ENCODE data around the gene MED12L. TPM values are rescaled to one million over a fixed set of nuclear protein-coding genes. Genes with fewer than 3 reads are reported as not detected.

The MED12L gene
- total RNA-seq, 1 experiment from 2014 or later: 14.9 TPM

- DNase-seq: peak; percentile 65
- Histone ChIP-seq H2BK20ac (ENCODE audit: low read depth, low read length, poor library complexity, severe bottlenecking) (no peak overlapping the region), H3K79me2 (ENCODE audit: insufficient read depth, low read length) (no peaks in the 10 kb centered on the region), H2BK15ac (ENCODE audit: low read depth, low read length) (no peak overlapping the region), H3T11ph (ENCODE audit: low read length) (no peak overlapping the region), H4K20me1 (ENCODE audit: control insufficient read depth, insufficient read depth, insufficient read length) (no peaks in the 10 kb centered on the region), H3K18ac (ENCODE audit: insufficient read length, low read depth, low read length) (no peak overlapping the region), H3K4me2 (ENCODE audit: insufficient read depth, insufficient read length, low read length) (no peak overlapping the region), H3K27ac (ENCODE audit: insufficient read length, low read depth, low read length) (no peak overlapping the region), H3K56ac (ENCODE audit: insufficient read length, low read depth, low read length) (no peak overlapping the region), H4K91ac (ENCODE audit: insufficient read length, low read depth, low read length) (no peak overlapping the region), H4K5ac (ENCODE audit: insufficient read length, low read depth, low read length) (no peak overlapping the region), H4K8ac (replicated peaks; ENCODE audit: insufficient read length, low read depth, low read length) (no peak overlapping the region), H2BK120ac (ENCODE audit: low read depth, low read length, poor library complexity, severe bottlenecking) (no peak overlapping the region), H3K23ac (ENCODE audit: insufficient read length, low read depth, low read length) (no peak overlapping the region), H3K4ac (ENCODE audit: low read depth, low read length) (no peak overlapping the region), H3K14ac (ENCODE audit: insufficient read depth, low read length) (no peak overlapping the region), H3K9me3 (ENCODE audit: control insufficient read depth, low read depth, low read length) (no peaks in the 10 kb centered on the region), H3K23me2 (ENCODE audit: insufficient read length, low read depth, low read length, poor library complexity, severe bottlenecking) (no peaks in the 10 kb centered on the region), H2AFZ (ENCODE audit: low read length) (no peak overlapping the region), H3K4me1 (ENCODE audit: insufficient read depth, low read length) (no peaks in the 10 kb centered on the region), H3K79me1 (ENCODE audit: insufficient read depth, low read depth, low read length, poor library complexity, severe bottlenecking) (no peaks in the 10 kb centered on the region), H2BK12ac (ENCODE audit: insufficient read length, low read depth, low read length) (no peak overlapping the region), H3K27me3 (ENCODE audit: insufficient read depth, low read length) (no peaks in the 10 kb centered on the region), H2AK5ac (ENCODE audit: insufficient read length, low read length) (no peak overlapping the region), H3K9ac (ENCODE audit: extremely low read depth, insufficient read length, low read length) (no peak overlapping the region), H2BK5ac (ENCODE audit: insufficient read length, low read length) (no peak overlapping the region)
- TF ChIP-seq, protein P1, sequence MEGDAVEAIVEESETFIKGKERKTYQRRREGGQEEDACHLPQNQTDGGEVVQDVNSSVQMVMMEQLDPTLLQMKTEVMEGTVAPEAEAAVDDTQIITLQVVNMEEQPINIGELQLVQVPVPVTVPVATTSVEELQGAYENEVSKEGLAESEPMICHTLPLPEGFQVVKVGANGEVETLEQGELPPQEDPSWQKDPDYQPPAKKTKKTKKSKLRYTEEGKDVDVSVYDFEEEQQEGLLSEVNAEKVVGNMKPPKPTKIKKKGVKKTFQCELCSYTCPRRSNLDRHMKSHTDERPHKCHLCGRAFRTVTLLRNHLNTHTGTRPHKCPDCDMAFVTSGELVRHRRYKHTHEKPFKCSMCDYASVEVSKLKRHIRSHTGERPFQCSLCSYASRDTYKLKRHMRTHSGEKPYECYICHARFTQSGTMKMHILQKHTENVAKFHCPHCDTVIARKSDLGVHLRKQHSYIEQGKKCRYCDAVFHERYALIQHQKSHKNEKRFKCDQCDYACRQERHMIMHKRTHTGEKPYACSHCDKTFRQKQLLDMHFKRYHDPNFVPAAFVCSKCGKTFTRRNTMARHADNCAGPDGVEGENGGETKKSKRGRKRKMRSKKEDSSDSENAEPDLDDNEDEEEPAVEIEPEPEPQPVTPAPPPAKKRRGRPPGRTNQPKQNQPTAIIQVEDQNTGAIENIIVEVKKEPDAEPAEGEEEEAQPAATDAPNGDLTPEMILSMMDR (conservative IDR thresholded peaks at IDR 0.05): peak; percentile 91
- no peaks in the 10 kb centered on the region for H3K4me1 Mint-ChIP-seq
- peaks cover 0 to 2% of the 10 kb centered on the region in 2 experiments; a peak in 1 of 5 replicates for H3K9me3 Mint-ChIP-seq
- H3K27me3 Mint-ChIP-seq (ENCODE audit: low read depth): no peaks in the 10 kb centered on the region
- WGBS (ENCODE audit: extremely low coverage, insufficient read length, low lambda C conversion rate): no CpG with 5 or more reads among the region's 9 CpGs
- H3K36me3 Mint-ChIP-seq (ENCODE audit: insufficient read depth in 1 of 3, low read depth in 3 of 3): no peaks in the 10 kb centered on the region
- no peak overlapping the region for H3K4me3 Mint-ChIP-seq
- no peak overlapping the region for H3K27ac Mint-ChIP-seq
These were observed 382.9 kb downstream of the MED12L start for GRCh38 chr3:151468284-151468917.

All from H9 (cell line).